Astrocyte (in vitro differentiated cells and primary cell): Measurements from ENCODE around the gene MAGED1. TPM values are rescaled to one million over a fixed set of nuclear protein-coding genes. Genes with fewer than 3 reads are reported as not detected.

Source experiments
- DNase-seq: peaks from one replicate; pipeline ENCODE4 v3.0.0-alpha.2; 2010; ENCODE audit warnings: low read depth
- FAIRE-seq: peaks from 2 replicates; lab custom pipeline; 2011; peaks lifted over from hg19 to GRCh38; lab: Jason Lieb, UNC
- H2AFZ ChIP-seq: 2 replicates; pipeline ENCODE4 v1.6.0; 2012; ENCODE audit warnings: low read depth, low read length, inconsistent platforms
- H3K27ac ChIP-seq: 2 replicates; pipeline ENCODE4 v1.5.1; 2011; ENCODE audit warnings: low read depth, low read length, inconsistent platforms
- H3K27me3 ChIP-seq: 2 replicates; pipeline ENCODE4 v1.6.0; 2011; ENCODE audit warnings: low read length, inconsistent platforms; ENCODE audit not compliant: insufficient read depth
- H3K36me3 ChIP-seq: 2 replicates; pipeline ENCODE4 v1.5.1; 2011; ENCODE audit warnings: low read length, inconsistent platforms; ENCODE audit not compliant: insufficient read depth
- H3K4me1 ChIP-seq: 2 replicates; pipeline ENCODE4 v1.5.1; 2011; ENCODE audit warnings: low read length, inconsistent platforms; ENCODE audit not compliant: insufficient read depth
- H3K4me2 ChIP-seq: 2 replicates; pipeline ENCODE4 v1.6.0; 2012; ENCODE audit warnings: low read length, inconsistent platforms
- H3K4me3 ChIP-seq: 2 replicates; pipeline ENCODE4 v1.5.1; 2011; ENCODE audit warnings: low read depth, mild to moderate bottlenecking, low read length, inconsistent platforms; ENCODE audit not compliant: insufficient read depth
- H3K79me2 ChIP-seq: 2 replicates; pipeline ENCODE4 v1.6.0; 2012; ENCODE audit warnings: mild to moderate bottlenecking, low read length, inconsistent platforms; ENCODE audit not compliant: insufficient read depth
- H3K9ac ChIP-seq: 2 replicates; pipeline ENCODE4 v1.6.0; 2012; ENCODE audit warnings: mild to moderate bottlenecking, low read length, inconsistent platforms
- H3K9me3 ChIP-seq: 2 replicates; pipeline ENCODE4 v1.5.1; 2012; ENCODE audit warnings: low read depth, mild to moderate bottlenecking, low read length, inconsistent platforms; ENCODE audit not compliant: insufficient read depth
- H4K20me1 ChIP-seq: 2 replicates; pipeline ENCODE4 v1.6.0; 2012; ENCODE audit warnings: low read length, inconsistent platforms; ENCODE audit not compliant: insufficient read depth
- H3K27ac Mint-ChIP-seq: one replicate; pipeline ENCODE4 v1.8.0; 2021; ENCODE audit warnings: mild to moderate bottlenecking, mixed read lengths; ENCODE audit not compliant: unreplicated experiment
- H3K27me3 Mint-ChIP-seq: one replicate; pipeline ENCODE4 v1.8.0; 2021; ENCODE audit warnings: low read depth, mixed read lengths; ENCODE audit not compliant: unreplicated experiment
- H3K36me3 Mint-ChIP-seq: one replicate; pipeline ENCODE4 v1.8.0; 2021; ENCODE audit warnings: low read depth, mixed read lengths; ENCODE audit not compliant: unreplicated experiment
- H3K4me1 Mint-ChIP-seq: one replicate; pipeline ENCODE4 v1.8.0; 2021; ENCODE audit warnings: low read depth, mixed read lengths; ENCODE audit not compliant: unreplicated experiment
- H3K4me3 Mint-ChIP-seq: one replicate; pipeline ENCODE4 v1.8.0; 2021; ENCODE audit warnings: mild to moderate bottlenecking, moderate library complexity, mixed read lengths; ENCODE audit not compliant: unreplicated experiment
- H3K9me3 Mint-ChIP-seq: one replicate; pipeline ENCODE4 v1.8.0; 2021; ENCODE audit warnings: mild to moderate bottlenecking, mixed read lengths; ENCODE audit not compliant: unreplicated experiment
- EZH2 ChIP-seq: IDR thresholded peaks from 2 replicates; pipeline ENCODE4 v1.6.1; 2012; ENCODE audit warnings: mild to moderate bottlenecking, low read length, inconsistent platforms; ENCODE audit not compliant: insufficient read depth
- total RNA-seq: library from RNA; stranded (reverse); gene quantifications from 2 replicates; pipeline ENCODE4 v1.2.1, GENCODE V29; 2021
- TF ChIP-seq, protein P1 (sequence below): IDR thresholded peaks from 2 replicates; pipeline ENCODE4 v1.5.1; 2011; ENCODE audit warnings: low read depth, mild to moderate bottlenecking, inconsistent platforms, low read length, moderate library complexity; ENCODE audit not compliant: insufficient read depth

The MAGED1 gene
- total RNA-seq, 1 donor from 2014 or later = 412 TPM

DNA sequence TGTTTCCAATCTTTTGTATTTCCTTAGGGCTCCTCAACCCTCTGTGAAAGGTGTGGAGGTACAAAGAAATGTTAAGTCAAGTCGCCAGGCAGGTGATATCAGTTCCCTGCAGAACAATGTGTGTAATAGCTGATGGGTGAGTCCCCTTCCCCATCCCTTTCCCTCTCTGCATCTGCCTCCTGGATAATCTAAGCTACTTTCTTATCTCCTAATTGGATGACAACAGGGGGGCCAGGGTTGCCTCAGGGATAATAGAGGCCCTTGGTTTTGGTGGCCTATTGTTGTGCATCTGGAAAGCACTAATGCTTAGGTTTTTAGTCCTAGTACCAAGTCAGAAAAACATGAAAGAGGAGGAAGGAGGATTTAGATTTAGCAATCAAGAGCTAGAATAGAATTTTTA lies 29.1 kb downstream of the MAGED1 start:
- no peak for DNase-seq

DNA sequence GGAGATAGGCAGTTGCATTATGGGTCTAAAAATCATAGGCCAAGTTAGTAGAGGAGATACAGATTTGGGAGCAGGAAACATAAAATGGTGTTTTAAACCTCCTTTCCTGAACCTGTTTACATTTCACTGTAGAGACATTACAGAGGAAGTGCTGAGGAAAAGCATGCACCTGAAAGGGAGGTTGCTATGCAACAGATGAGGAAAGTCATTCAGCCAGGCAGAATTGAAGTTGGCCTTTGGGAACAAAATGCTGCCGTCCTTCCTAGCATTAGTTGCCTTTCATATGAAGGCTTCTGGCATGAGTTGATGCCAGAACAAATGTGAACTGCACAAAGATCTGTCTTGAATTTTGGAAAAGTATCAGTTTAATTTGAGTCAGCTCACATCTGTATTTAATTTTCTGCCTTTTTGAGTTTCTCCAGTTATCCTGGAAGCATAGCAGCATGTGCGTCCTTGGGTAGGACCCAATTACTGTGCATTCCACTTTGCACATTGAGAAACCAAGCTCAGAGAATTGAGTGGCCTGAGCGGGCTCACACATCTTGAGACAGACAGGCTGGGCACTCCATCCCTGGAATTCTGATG lies 38.2 kb downstream of the MAGED1 start:
- Mint-ChIP-seq H3K27me3 (no peaks in the 10 kb centered on the region), H3K9me3 (peaks cover 3% of the 10 kb centered on the region), H3K4me1 (no peaks in the 10 kb centered on the region), H3K4me3 (no peak overlapping the region), H3K36me3 (no peaks in the 10 kb centered on the region), H3K27ac (no peak overlapping the region)
- H3K36me3 ChIP-seq = no peaks in the 10 kb centered on the region
- no peaks in the 10 kb centered on the region for H3K79me2 ChIP-seq
- H4K20me1 ChIP-seq = no peaks in the 10 kb centered on the region
- H3K27me3 ChIP-seq = no peaks in the 10 kb centered on the region
- no peak overlapping the region for H3K4me3 ChIP-seq
- no peak overlapping the region for H3K4me2 ChIP-seq
- DNase-seq = no peak
- no peak overlapping the region for H3K9ac ChIP-seq
- H2AFZ ChIP-seq = no peak overlapping the region
- H3K9me3 ChIP-seq = no peaks in the 10 kb centered on the region
- no peaks in the 10 kb centered on the region for H3K4me1 ChIP-seq
- TF ChIP-seq EZH2 = no peak
- TF ChIP-seq, protein P1, sequence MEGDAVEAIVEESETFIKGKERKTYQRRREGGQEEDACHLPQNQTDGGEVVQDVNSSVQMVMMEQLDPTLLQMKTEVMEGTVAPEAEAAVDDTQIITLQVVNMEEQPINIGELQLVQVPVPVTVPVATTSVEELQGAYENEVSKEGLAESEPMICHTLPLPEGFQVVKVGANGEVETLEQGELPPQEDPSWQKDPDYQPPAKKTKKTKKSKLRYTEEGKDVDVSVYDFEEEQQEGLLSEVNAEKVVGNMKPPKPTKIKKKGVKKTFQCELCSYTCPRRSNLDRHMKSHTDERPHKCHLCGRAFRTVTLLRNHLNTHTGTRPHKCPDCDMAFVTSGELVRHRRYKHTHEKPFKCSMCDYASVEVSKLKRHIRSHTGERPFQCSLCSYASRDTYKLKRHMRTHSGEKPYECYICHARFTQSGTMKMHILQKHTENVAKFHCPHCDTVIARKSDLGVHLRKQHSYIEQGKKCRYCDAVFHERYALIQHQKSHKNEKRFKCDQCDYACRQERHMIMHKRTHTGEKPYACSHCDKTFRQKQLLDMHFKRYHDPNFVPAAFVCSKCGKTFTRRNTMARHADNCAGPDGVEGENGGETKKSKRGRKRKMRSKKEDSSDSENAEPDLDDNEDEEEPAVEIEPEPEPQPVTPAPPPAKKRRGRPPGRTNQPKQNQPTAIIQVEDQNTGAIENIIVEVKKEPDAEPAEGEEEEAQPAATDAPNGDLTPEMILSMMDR = no peak
- H3K27ac ChIP-seq = no peak overlapping the region
- FAIRE-seq = peak; percentile 88

More for the DNA sequence above, 29.1 kb downstream of the MAGED1 start:
- Mint-ChIP-seq H3K27me3 (peaks cover 2% of the 10 kb centered on the region), H3K4me1 (peaks cover 3% of the 10 kb centered on the region), H3K4me3 (no peak overlapping the region), H3K27ac (no peak overlapping the region), H3K9me3 (no peaks in the 10 kb centered on the region), H3K36me3 (no peaks in the 10 kb centered on the region)
- Histone ChIP-seq H4K20me1 (no peaks in the 10 kb centered on the region), H3K9me3 (no peaks in the 10 kb centered on the region), H3K27ac (no peak overlapping the region), H3K27me3 (no peaks in the 10 kb centered on the region), H3K4me1 (no peaks in the 10 kb centered on the region), H2AFZ (no peak overlapping the region), H3K36me3 (no peaks in the 10 kb centered on the region), H3K9ac (no peak overlapping the region), H3K4me2 (no peak overlapping the region), H3K4me3 (no peak overlapping the region), H3K79me2 (no peaks in the 10 kb centered on the region)
- FAIRE-seq = no peak
- TF ChIP-seq, protein P1 = no peak
- no peak for TF ChIP-seq EZH2

Other genes with a start within 250 kb of the MAGED1 start
- gene CENPVL2, start 210.8 kb upstream of the MAGED1 start, total RNA-seq = 0.19 and 0.25 TPM in 2 replicates
- 0.19 and 0.25 TPM in 2 replicates for gene CENPVL1, start 183.1 kb upstream of the MAGED1 start, total RNA-seq
- gene GSPT2, start 150.2 kb upstream of the MAGED1 start, total RNA-seq = 14.7 and 15.5 TPM in 2 replicates
- 144 and 150 TPM in 2 replicates for gene MAGED4B, start 175.6 kb downstream of the MAGED1 start, total RNA-seq